HG03045 (cell line): Measurements from ENCODE around the gene PIR.
A peak's percentile ranks its signal among the peaks of the same experiment; 100 is the strongest.

Experiments used
- ATAC-seq: cut with Tn5 transposase; IDR thresholded peaks from one replicate; pipeline ENCODE4 v1.9.1; 2021; ENCODE audit warnings: mild to moderate bottlenecking, moderate library complexity; ENCODE audit not compliant: unreplicated experiment

The PIR gene

GRCh38 chrX:15350329-15350996 lies 142.7 kb downstream of the PIR start:
- no peak for ATAC-seq

DNA sequence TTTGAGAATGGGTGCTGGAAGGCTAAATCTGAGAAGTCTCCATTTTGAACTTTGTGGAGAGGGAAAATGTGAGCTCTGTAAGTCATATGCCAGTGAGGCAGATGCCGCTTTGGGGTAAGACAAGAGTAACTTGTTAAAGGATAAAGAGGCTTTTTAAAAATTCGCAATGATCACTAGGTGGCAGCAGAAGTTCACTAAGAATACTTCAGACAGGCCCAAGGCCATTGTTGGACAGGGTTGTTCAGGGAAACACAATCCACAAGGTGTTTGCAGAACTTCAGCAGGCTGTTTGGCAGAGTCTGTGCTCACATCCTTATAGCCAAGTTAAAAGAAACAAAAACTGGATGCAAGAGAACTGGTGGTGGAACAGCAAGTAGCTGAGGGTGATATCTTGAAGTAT lies 144.1 kb downstream of the PIR start:
- ATAC-seq, result no peak

DNA sequence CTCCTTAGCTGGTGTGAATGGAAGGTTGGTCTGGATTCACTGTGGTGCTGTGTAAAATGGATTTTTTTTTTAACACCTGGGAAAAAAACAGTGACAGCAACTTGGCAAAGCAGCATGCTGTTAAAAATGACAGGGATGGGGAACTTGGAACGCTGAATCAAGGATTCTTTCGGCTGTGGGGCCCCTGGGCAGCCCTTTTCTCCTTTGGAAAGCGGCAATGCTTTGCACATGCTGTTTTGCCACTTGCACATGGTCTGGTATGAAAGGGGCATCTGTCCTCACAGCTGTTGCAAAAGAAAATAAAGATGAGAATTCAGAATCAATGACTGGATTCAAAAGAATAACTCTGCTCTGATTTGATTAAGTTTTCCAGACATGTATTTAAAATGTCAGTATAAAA lies 147.2 kb downstream of the PIR start:
- ATAC-seq, result no peak

DNA sequence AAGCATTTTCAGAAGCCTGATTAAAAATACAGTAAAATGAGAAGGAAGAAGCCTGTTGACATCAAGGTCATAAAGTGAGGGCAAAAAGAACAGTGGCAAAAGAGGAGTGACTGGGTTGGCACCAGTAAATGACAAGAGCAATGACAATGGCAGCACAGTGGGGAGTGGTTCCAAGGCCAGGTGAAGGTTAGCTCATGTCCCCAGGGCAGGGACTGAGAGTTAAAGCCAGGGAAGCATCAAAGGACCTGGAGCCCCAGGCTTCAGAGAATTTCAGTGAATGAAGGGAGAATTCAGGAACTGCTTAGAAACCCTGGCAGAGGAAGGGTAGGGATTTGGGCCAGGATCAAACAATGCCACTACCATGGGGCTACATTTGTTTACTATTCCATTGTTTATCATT lies 149.0 kb downstream of the PIR start:
- ATAC-seq, result no peak

GRCh38 chrX:15343075-15343476 lies 150.1 kb downstream of the PIR start:
- ATAC-seq, result no peak

DNA sequence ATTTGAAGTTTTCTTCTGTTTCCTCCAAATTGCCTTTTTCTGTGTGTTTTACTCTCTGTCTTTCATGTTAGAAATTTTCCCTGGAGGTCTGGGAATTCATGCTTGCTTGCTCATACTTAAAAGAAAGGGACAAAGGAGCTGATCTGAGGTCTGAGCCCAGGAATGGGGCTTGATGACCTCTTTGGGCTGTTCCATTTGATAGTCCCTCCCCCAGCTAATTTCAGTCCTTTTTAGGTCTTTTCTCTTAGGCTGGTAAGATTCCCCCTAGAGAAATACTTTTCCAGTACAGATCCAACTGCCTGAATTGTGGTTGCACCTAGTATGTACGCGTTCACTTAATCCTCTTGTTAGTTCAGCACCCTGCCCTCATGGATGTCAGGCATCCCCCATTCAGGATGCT lies 152.3 kb downstream of the PIR start:
- ATAC-seq, result no peak

- no peak for ATAC-seq
Measured at GRCh38 chrX:15336023-15336413, 157.1 kb downstream of the PIR start.

DNA sequence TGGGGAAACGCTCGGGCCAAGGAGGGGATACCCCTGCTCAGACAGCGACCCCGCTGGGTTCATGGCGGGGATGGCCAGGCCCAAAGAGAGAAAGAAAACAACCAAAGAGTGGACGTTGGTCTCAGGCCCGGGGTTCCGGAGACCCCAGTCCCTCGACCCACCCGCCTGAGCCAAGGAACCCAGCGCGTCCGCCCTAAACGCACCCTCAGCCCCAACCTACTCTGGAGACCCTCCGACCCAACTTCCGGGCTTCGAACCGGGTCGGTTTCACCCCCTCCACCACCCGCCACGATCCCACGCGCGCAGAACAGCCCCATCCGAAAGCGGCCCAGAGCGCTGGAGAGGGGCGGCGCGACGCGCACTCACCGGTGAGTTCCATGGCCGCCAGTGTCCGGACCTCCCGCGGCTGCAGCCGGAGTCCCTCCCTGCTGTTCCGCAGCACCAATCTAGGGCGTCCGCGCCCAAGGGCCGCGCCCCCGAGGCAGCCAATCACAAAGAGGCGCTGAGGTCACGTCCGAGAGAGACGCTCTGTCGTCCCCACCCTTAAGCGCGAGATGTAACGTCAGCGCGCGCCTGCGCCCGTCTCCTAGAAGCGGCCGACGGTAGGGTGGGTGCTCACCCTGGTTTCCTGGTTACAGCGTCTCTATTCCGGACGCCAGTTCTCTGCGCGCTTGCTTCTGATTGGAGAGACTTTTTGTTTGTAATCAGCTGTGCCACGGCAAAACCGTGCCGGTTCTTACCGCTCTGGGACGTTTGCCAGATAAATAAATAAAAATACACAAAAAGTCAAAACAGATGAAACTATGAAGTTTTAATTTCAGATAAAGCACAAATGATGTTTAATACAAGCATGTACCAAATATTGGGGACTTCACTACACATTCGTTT lies 157.8 kb downstream of the PIR start, which contains the start of gene PIGA:
Gene PIGA, minus strand, starts transcription at position 389 of the 888 bp plus-strand sequence. CDS start 3,593 bp downstream, outside the sequence.
- peak; percentile 100 for ATAC-seq
